Measurements from ENCODE around the gene SNPH.

SNPH gene

GRCh38 chr20:1312308-1312707 lies 46.2 kb downstream of the SNPH start:
- Histone ChIP-seq H3K9me3 (ENCODE audit: severe bottlenecking) (no peaks in the 10 kb centered on the region), H3K27ac (no peak overlapping the region), H3K4me3 (ENCODE audit: low read depth, low read length) (no peak overlapping the region), H3K36me3 (no peaks in the 10 kb centered on the region), H3K27me3 (ENCODE audit: insufficient read depth, low read depth, severe bottlenecking) (no peaks in the 10 kb centered on the region)
- DNase-seq = no peak
- TF ChIP-seq, protein P1, sequence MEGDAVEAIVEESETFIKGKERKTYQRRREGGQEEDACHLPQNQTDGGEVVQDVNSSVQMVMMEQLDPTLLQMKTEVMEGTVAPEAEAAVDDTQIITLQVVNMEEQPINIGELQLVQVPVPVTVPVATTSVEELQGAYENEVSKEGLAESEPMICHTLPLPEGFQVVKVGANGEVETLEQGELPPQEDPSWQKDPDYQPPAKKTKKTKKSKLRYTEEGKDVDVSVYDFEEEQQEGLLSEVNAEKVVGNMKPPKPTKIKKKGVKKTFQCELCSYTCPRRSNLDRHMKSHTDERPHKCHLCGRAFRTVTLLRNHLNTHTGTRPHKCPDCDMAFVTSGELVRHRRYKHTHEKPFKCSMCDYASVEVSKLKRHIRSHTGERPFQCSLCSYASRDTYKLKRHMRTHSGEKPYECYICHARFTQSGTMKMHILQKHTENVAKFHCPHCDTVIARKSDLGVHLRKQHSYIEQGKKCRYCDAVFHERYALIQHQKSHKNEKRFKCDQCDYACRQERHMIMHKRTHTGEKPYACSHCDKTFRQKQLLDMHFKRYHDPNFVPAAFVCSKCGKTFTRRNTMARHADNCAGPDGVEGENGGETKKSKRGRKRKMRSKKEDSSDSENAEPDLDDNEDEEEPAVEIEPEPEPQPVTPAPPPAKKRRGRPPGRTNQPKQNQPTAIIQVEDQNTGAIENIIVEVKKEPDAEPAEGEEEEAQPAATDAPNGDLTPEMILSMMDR (IDR thresholded peaks at IDR 0.05; ENCODE audit: low read depth, low read length) = no peak

GRCh38 chr20:1312904-1313235 lies 46.8 kb downstream of the SNPH start:
- DNase-seq = no peak
- Histone ChIP-seq H3K4me3 (ENCODE audit: low read depth, low read length) (peak overlapping the region; percentile 25; the same call in 1 of the 2 replicates), H3K9me3 (ENCODE audit: severe bottlenecking) (no peaks in the 10 kb centered on the region), H3K36me3 (no peaks in the 10 kb centered on the region), H3K27me3 (ENCODE audit: insufficient read depth, low read depth, severe bottlenecking) (no peaks in the 10 kb centered on the region), H3K27ac (no peak overlapping the region)
- TF ChIP-seq, protein P1 (IDR thresholded peaks at IDR 0.05; ENCODE audit: low read depth, low read length) = no peak

- peak overlapping the region; percentile 25 for H3K4me3 ChIP-seq (ENCODE audit: low read depth, low read length)
- H3K9me3 ChIP-seq (ENCODE audit: severe bottlenecking) = no peaks in the 10 kb centered on the region
- H3K27me3 ChIP-seq (ENCODE audit: insufficient read depth, low read depth, severe bottlenecking) = no peaks in the 10 kb centered on the region
- peak; percentile 83 for DNase-seq
- TF ChIP-seq, protein P1 (IDR thresholded peaks at IDR 0.05; ENCODE audit: low read depth, low read length) = peak; percentile 89
- H3K36me3 ChIP-seq = no peaks in the 10 kb centered on the region
- H3K27ac ChIP-seq = no peak overlapping the region
Measured at GRCh38 chr20:1313236-1313964, 47.3 kb downstream of the SNPH start.

DNA sequence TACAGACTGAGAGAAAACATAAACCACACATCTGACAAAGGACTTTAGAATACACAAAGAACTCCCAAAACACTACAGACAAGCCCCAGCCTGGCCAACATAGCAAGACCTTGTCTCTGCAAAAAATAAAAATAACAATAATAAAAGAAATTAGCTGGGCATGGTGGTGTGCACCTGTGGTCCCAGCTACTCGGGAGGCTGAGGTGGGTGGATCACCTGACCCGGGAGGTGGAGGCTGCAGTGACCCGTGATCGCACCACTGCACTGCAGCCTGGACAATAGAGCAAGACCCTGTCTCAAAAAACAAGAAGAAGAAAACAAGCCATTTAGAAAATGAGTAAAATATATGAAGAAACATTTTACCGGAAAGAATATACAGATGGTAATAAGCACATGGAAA lies 49.7 kb downstream of the SNPH start:
- H3K36me3 ChIP-seq = no peaks in the 10 kb centered on the region
- TF ChIP-seq, protein P1 (IDR thresholded peaks at IDR 0.05; ENCODE audit: low read depth, low read length) = no peak
- H3K4me3 ChIP-seq (ENCODE audit: low read depth, low read length) = no peak overlapping the region
- no peak overlapping the region for H3K27ac ChIP-seq
- H3K27me3 ChIP-seq (ENCODE audit: insufficient read depth, low read depth, severe bottlenecking) = no peaks in the 10 kb centered on the region
- DNase-seq = no peak
- no peaks in the 10 kb centered on the region for H3K9me3 ChIP-seq (ENCODE audit: severe bottlenecking)

DNA sequence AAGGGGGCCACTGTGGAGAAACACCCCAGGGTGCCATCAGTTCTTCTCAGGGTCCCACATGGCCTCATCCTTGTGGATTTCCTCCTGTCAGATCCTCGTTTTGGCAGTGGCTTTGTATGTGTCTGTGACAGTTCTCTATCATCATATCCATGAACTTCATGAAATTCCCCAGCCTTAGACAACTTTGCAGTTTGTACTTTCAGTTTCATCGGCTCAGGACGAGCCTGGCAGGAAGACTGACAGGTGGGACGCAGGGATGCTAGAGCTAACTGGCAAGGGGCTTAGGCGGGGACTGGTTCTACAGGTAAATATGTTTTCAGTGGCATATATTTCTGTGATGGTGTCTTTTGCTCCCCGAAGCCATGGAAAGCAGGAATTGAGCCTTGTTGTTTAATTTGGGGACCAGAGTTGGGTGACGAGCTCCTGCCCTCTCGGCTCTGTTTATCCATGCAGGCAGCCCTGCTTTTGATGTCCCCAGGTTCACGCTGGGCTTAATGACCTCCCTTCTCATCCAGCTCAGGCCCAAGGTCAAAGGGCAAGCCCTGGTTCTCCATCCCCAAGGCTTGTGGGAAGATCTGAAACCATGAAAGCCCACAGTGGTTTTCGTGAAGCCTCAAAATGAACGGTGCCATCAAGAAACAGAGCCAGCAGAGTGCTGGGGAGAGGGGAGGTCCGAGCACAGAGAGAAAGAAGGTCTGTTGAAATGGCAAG lies 51.6 kb downstream of the SNPH start:
- Histone ChIP-seq H3K27me3 (ENCODE audit: insufficient read depth, low read depth, severe bottlenecking) (no peaks in the 10 kb centered on the region), H3K36me3 (no peaks in the 10 kb centered on the region), H3K9me3 (ENCODE audit: severe bottlenecking) (no peaks in the 10 kb centered on the region), H3K27ac (no peak overlapping the region), H3K4me3 (ENCODE audit: low read depth, low read length) (no peak overlapping the region)
- TF ChIP-seq, protein P1 (IDR thresholded peaks at IDR 0.05; ENCODE audit: low read depth, low read length) = no peak
- no peak for DNase-seq
